Gastroesophageal sphincter (tissue), 3 donors: Measurements from ENCODE around the gene SPPL3.

Experiments
- CTCF ChIP-seq, 4 experiments: fragments of 200-600 bp in 2 of 4; fragments of 450-650 bp in 2 of 4; sonication (generic) in 1 of 4; IDR thresholded peaks; one replicate each; pipeline ENCODE4 v1.5.1; 2017 to 2019; ENCODE audit warnings: antibody characterized with exemption in 4 of 4, mild to moderate bottlenecking in 2 of 4, moderate library complexity in 2 of 4
- POLR2A ChIP-seq, 2 donors: fragments of 450-650 bp; IDR thresholded peaks; one replicate each; pipeline ENCODE4 v1.6.1; 2017; ENCODE audit warnings: antibody characterized with exemption in 2 of 2, mild to moderate bottlenecking in 2 of 2, moderate library complexity in 1 of 2

GRCh38 chr12:120879102-120879501 lies 25.1 kb downstream of the SPPL3 start:
- TF ChIP-seq CTCF (IDR thresholded peaks at IDR 0.05) (no peak), POLR2A (IDR thresholded peaks at IDR 0.05) (no peak)
